EH (cell line): ENCODE data around the gene MSH4.
"Not testable (repeated sequence)": the region's sequence is repeated elsewhere in the genome, so short reads cannot be mapped to it uniquely, and the experiment has no call there.

Source experiments
- DNase-seq: peaks from one replicate; pipeline ENCODE4 v3.0.0-alpha.2; 2015; ENCODE audit warnings: low read depth

The MSH4 gene

GRCh38 chr1:75943037-75943436, 146.4 kb downstream of the MSH4 start:
- not testable (repeated sequence) for DNase-seq

DNA sequence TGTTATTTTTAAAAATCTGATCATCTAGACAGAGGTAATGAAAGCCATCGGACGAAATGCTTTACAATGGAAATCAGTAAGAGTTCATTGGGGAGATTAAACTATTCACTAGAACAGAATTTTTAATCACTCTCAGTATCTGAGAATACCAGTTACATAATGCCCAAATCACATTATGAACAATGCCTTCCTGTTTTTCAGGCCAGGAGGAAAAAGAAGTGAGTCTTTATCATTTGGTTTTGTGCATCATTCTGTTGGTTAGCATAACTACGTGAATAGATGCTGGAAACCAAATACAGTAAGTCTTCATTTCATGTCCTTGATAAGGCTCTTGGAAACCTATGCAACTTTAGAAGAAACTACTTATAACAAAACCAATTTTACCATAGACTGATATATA, 153.5 kb downstream of the MSH4 start:
- no peak for DNase-seq

- DNase-seq, result no peak
These were observed 155.3 kb downstream of the MSH4 start for GRCh38 chr1:75952016-75952415.

DNA sequence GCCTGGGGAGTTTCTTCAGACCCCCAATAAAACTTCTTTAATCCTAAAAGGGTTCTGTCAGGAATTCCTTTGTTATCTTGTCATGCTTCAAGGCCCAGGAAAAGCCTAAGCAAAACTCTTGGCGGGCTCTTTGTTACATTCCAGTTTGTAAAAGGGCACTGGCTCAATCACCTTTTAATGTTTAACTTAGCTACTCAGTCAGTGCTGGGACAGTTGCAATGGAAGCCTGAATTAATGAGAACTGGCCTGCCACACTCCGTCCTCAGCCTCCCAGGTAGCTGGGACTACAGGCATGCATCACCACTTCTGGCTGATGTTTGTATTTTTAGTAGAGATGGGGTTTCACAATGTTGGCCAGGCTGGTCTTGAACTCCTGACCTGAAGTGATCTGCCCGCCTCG, 156.8 kb downstream of the MSH4 start:
- DNase-seq, result no peak

DNA sequence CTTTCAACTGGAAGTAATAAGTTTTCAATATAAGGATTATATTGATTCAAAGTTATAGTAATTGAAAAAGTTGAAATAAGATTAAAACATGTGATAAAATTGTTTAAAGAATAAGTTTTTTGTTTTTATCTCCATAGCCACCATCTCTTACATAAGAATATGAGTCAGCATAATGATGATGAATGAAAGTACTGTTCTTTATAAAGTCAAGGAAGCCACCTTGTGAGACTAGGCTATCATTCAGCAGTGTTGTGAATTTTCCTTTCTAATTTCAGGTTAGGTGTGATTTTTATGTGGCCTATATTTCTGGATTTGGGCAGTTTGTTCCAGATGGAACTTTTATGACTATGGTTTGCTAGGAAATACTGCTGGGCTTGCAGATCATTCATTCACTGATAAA, 157.9 kb downstream of the MSH4 start:
- no peak for DNase-seq
